CD4-positive, alpha-beta T cell (primary cell): ENCODE results near the gene CAGE1. TPM values are rescaled to one million over a fixed set of nuclear protein-coding genes. Genes with fewer than 3 reads are reported as not detected.

Source experiments
- ATAC-seq: fragments of 200-7000 bp; cut with Tn5 transposase; one replicate; pipeline ENCODE4 v1.10.0; 2022; ENCODE audit warnings: mild to moderate bottlenecking; ENCODE audit not compliant: poor library complexity
- CTCF ChIA-PET: fragments of 350-600 bp; sonication (Branson Sonifier 250); formaldehyde crosslinking; loops from one replicate; lab custom pipeline; 2021; ENCODE audit warnings: antibody characterized with exemption, inconsistent platforms; lab: Charles Lee
- POLR2A ChIA-PET: fragments of 350-600 bp; sonication (Branson Sonifier 250); formaldehyde crosslinking; loops from one replicate; lab custom pipeline; 2021; ENCODE audit warnings: antibody characterized with exemption, inconsistent platforms; lab: Charles Lee
- DNase-seq, 14 experiments: peaks; one replicate each; pipeline ENCODE4 v3.0.0-alpha.2; 2013 to 2020; ENCODE audit warnings: mixed read lengths in 2 of 14
- H3K27ac ChIP-seq, 2 donors: one replicate each; pipeline versions ENCODE4 v1.5.1 to v1.7.0; 2013; ENCODE audit warnings: low read length in 2 of 2, low read depth in 1 of 2, mild to moderate bottlenecking in 1 of 2
- H3K27me3 ChIP-seq, 2 experiments: 1 replicate in 1 of 2; 2 replicates in 1 of 2; pipeline versions ENCODE4 v1.6.1 to v1.7.0; 2013; ENCODE audit warnings: low read length in 2 of 2, control low read depth in 1 of 2, mild to moderate bottlenecking in 1 of 2, moderate library complexity in 1 of 2; ENCODE audit not compliant: insufficient read depth in 2 of 2, control insufficient read depth in 1 of 2
- H3K36me3 ChIP-seq: one replicate; pipeline ENCODE4 v1.6.1; 2013; ENCODE audit warnings: low read length, control low read depth; ENCODE audit not compliant: insufficient read depth
- H3K4me1 ChIP-seq: one replicate; pipeline ENCODE4 v1.6.1; 2013; ENCODE audit warnings: low read length, control low read depth; ENCODE audit not compliant: insufficient read depth
- H3K4me3 ChIP-seq: one replicate; pipeline ENCODE4 v1.5.1; 2013; ENCODE audit warnings: mild to moderate bottlenecking, low read length, moderate library complexity
- H3K9me3 ChIP-seq, 2 experiments: 1 replicate in 1 of 2; 2 replicates in 1 of 2; pipeline versions ENCODE4 v1.6.1 to v1.7.0; 2013; ENCODE audit warnings: low read length in 2 of 2, mild to moderate bottlenecking in 2 of 2, control low read depth in 1 of 2, moderate library complexity in 1 of 2; ENCODE audit not compliant: control insufficient read depth in 1 of 2, insufficient read depth in 1 of 2
- H3K27ac Mint-ChIP-seq: one replicate; pipeline ENCODE4 v1.8.0; 2020; ENCODE audit warnings: mixed read lengths
- H3K27me3 Mint-ChIP-seq: one replicate; pipeline ENCODE4 v1.8.0; 2021; ENCODE audit warnings: mixed read lengths
- H3K36me3 Mint-ChIP-seq: one replicate; pipeline ENCODE4 v1.8.0; 2021; ENCODE audit warnings: low read depth, mixed read lengths
- H3K4me1 Mint-ChIP-seq: one replicate; pipeline ENCODE4 v1.8.0; 2021; ENCODE audit warnings: low read depth, mixed read lengths
- H3K4me3 Mint-ChIP-seq: one replicate; pipeline ENCODE4 v1.8.0; 2020; ENCODE audit warnings: mild to moderate bottlenecking, mixed read lengths
- H3K9me3 Mint-ChIP-seq: one replicate; pipeline ENCODE4 v1.8.0; 2020; ENCODE audit warnings: mixed read lengths
- intact Hi-C, 2 experiments: fragments of 100-400 bp; cut with DNase I in 1 of 2; cut with micrococcal nuclease in 1 of 2; formaldehyde crosslinking; loops; one replicate each; pipeline versions ENCODE4 v1.15.1 to v1.9.0; 2023 to 2025; cut with DNase I, micrococcal nuclease
- total RNA-seq, 174 experiments: library from RNA in 2 of 174; stranded (reverse) in 2 of 174; gene quantifications; one replicate each; pipeline ENCODE4 v1.2.3 and lab custom pipeline; 2021 to 2026
- TF ChIP-seq, protein P1 (sequence below): fragments of 200-600 bp; IDR thresholded peaks from one replicate; pipeline ENCODE4 v1.8.0; 2022; ENCODE audit warnings: antibody characterized with exemption, mild to moderate bottlenecking

CAGE1 gene
- total RNA-seq, 2 experiments from 2014 or later, result 0.38 to 0.39 TPM

DNA sequence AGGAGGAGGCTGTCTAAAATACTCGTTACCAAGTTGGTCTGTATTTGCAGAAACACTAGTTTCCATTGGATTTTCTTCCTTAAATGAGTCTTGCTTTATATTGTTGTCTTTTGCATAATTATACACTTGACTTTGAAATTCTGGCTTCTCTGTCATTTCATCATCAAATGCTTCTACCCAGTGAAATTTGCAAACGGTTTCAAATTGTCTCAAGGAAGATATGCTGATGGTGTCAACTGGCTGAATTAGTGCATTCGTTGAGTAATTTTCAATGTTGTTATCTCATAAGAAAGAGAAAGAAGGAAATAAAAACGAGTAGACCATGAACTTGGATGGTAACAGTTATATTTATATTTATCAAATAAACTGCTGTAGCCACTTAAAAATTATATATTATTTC, 10.8 kb downstream of the CAGE1 start:
- no peak overlapping the region for H3K4me3 ChIP-seq
- no peaks in the 10 kb centered on the region for H3K4me1 Mint-ChIP-seq
- no peaks in the 10 kb centered on the region for H3K36me3 Mint-ChIP-seq
- intact Hi-C loops, result no loop called here
- no peaks in the 10 kb centered on the region for H3K27me3 ChIP-seq
- no peaks in the 10 kb centered on the region for H3K9me3 ChIP-seq
- no peak overlapping the region for H3K27ac Mint-ChIP-seq
- H3K27me3 Mint-ChIP-seq, result peaks cover 4% of the 10 kb centered on the region
- no peaks in the 10 kb centered on the region for H3K9me3 Mint-ChIP-seq
- no peak overlapping the region for H3K27ac ChIP-seq
- no peak overlapping the region for H3K4me3 Mint-ChIP-seq
- POLR2A ChIA-PET, result no interaction called here
- DNase-seq (no peak), ATAC-seq (no peak)
- H3K4me1 ChIP-seq, result no peaks in the 10 kb centered on the region
- no peaks in the 10 kb centered on the region for H3K36me3 ChIP-seq
- CTCF ChIA-PET, result interaction anchor here (0.7 kb wide), 1 partner anchor 12 kb away, joined by 3 read pairs; no protein-coding TSS in a partner anchor
- TF ChIP-seq, protein P1, sequence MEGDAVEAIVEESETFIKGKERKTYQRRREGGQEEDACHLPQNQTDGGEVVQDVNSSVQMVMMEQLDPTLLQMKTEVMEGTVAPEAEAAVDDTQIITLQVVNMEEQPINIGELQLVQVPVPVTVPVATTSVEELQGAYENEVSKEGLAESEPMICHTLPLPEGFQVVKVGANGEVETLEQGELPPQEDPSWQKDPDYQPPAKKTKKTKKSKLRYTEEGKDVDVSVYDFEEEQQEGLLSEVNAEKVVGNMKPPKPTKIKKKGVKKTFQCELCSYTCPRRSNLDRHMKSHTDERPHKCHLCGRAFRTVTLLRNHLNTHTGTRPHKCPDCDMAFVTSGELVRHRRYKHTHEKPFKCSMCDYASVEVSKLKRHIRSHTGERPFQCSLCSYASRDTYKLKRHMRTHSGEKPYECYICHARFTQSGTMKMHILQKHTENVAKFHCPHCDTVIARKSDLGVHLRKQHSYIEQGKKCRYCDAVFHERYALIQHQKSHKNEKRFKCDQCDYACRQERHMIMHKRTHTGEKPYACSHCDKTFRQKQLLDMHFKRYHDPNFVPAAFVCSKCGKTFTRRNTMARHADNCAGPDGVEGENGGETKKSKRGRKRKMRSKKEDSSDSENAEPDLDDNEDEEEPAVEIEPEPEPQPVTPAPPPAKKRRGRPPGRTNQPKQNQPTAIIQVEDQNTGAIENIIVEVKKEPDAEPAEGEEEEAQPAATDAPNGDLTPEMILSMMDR, result no peak

DNA sequence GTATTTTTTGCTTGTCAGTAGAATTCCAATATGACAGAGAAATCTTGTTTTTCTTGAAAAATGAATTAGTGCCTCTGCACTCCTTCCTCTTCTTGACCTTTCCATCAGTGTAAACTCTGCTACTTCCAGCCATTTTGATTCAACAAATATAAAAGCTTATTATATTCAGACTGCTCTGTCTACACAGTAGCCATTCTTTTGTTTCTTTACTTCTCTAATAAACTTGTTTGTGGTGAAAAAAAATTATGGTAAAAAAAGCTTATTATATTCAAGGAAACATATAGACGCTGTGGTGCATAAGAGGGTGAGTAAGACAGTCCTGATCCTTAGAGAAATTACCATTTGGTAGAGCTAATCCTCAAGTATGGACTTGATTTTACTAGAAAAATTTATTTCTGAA, 11.6 kb downstream of the CAGE1 start:
- CTCF ChIA-PET, result interaction anchor here (0.7 kb wide), 1 partner anchor 12 kb away, joined by 3 read pairs; no protein-coding TSS in a partner anchor
- Histone ChIP-seq H3K4me1 (no peaks in the 10 kb centered on the region), H3K36me3 (no peaks in the 10 kb centered on the region), H3K27me3 (no peaks in the 10 kb centered on the region), H3K4me3 (no peak overlapping the region), H3K9me3 (no peaks in the 10 kb centered on the region), H3K27ac (no peak overlapping the region)
- no peaks in the 10 kb centered on the region for H3K4me1 Mint-ChIP-seq
- H3K36me3 Mint-ChIP-seq, result no peaks in the 10 kb centered on the region
- ATAC-seq (no peak), DNase-seq (no peak)
- POLR2A ChIA-PET, result no interaction called here
- TF ChIP-seq, protein P1, result no peak
- H3K9me3 Mint-ChIP-seq, result no peaks in the 10 kb centered on the region
- H3K27ac Mint-ChIP-seq, result no peak overlapping the region
- peaks cover 4% of the 10 kb centered on the region for H3K27me3 Mint-ChIP-seq
- intact Hi-C loops, result no loop called here
- no peak overlapping the region for H3K4me3 Mint-ChIP-seq

- Mint-ChIP-seq H3K4me1 (no peaks in the 10 kb centered on the region), H3K27ac (no peak overlapping the region), H3K36me3 (no peaks in the 10 kb centered on the region), H3K9me3 (no peaks in the 10 kb centered on the region), H3K27me3 (peaks cover 3% of the 10 kb centered on the region), H3K4me3 (no peak overlapping the region)
- Histone ChIP-seq H3K4me3 (no peak overlapping the region), H3K4me1 (no peaks in the 10 kb centered on the region), H3K9me3 (no peaks in the 10 kb centered on the region), H3K27me3 (no peaks in the 10 kb centered on the region), H3K36me3 (no peaks in the 10 kb centered on the region), H3K27ac (no peak overlapping the region)
- intact Hi-C loops, result no loop called here
- ATAC-seq (no peak), DNase-seq (no peak)
- ChIA-PET CTCF (no interaction called here), POLR2A (interaction anchor here (1.1 kb wide), 1 partner anchor 16 kb away, joined by 4 read pairs; the partner anchor contains the start of genes CAGE1 and RIOK1)
- TF ChIP-seq, protein P1, result no peak
Measured at GRCh38 chr6:7373739-7374138, 15.8 kb downstream of the CAGE1 start.
